Measurements from ENCODE around the gene MTRR. TPM values are rescaled to one million over a fixed set of nuclear protein-coding genes. Genes with fewer than 3 reads are reported as not detected.

The MTRR gene
- total and polyA plus RNA-seq, 2 of the 8 experiments (the other 6 are each of a cell fraction or from before 2014, with no cell fraction given) = 36.4 to 53.8 TPM

GRCh38 chr5:7867260-7867659 lies 1.7 kb upstream of the MTRR start:
- peaks cover 15 to 38% of the 10 kb centered on the region in 2 experiments for H3K79me2 ChIP-seq (ENCODE audit: control insufficient read depth in 1 of 2, insufficient read depth in 2 of 2, low read length in 2 of 2)

More at GRCh38 chr5:7867260-7867659, 1.7 kb upstream of the MTRR start:
- Histone ChIP-seq H4K20me1 (replicated peaks in 1 of 2; ENCODE audit: control insufficient read depth in 1 of 2, insufficient read depth in 2 of 2, low read length in 2 of 2) (peaks cover 5 to 13% of the 10 kb centered on the region in 2 experiments), H4K91ac (replicated peaks; ENCODE audit: insufficient read length, low read length) (no peak overlapping the region), H2BK20ac (ENCODE audit: low read length) (no peak overlapping the region), H3K79me1 (ENCODE audit: low read depth, low read length) (peaks cover 3% of the 10 kb centered on the region; the same call in 1 of the 2 replicates), H2BK12ac (ENCODE audit: low read depth, low read length) (no peak overlapping the region), H3K4me3 (ENCODE audit: extremely low read depth in 1 of 4, insufficient read depth in 2 of 4, low read depth in 3 of 4, low read length in 4 of 4) (no peak overlapping the region), H2AFZ (ENCODE audit: low read length) (no peak overlapping the region), H4K8ac (ENCODE audit: extremely low read depth, insufficient read depth, low read length) (no peak overlapping the region), H2BK120ac (replicated peaks; ENCODE audit: low read depth, low read length) (no peak overlapping the region), H3K4me2 (ENCODE audit: insufficient read depth in 1 of 2, low read depth in 2 of 2, low read length in 2 of 2) (no peak overlapping the region; a peak in 1 of 4 replicates), H3K27ac (ENCODE audit: low read depth, low read length) (no peak overlapping the region), H3K23ac (ENCODE audit: insufficient read length) (no peak overlapping the region), H3K4ac (replicated peaks; ENCODE audit: insufficient read length, low read depth, low read length) (no peak overlapping the region), H3K23me2 (ENCODE audit: low read depth, low read length) (peaks cover 7% of the 10 kb centered on the region), H4K5ac (ENCODE audit: insufficient read length, low read depth, low read length) (no peak overlapping the region), H3K4me1 (replicated peaks in 1 of 4; ENCODE audit: control insufficient read depth in 3 of 4, insufficient read depth in 4 of 4, low read length in 3 of 4) (peaks cover 0 to 4% (median 0%) of the 10 kb centered on the region in 4 experiments; a peak in 2 of 7 replicates), H3K27me3 (replicated peaks in 1 of 4; ENCODE audit: control insufficient read depth in 3 of 4, extremely low read depth in 1 of 4, insufficient read depth in 3 of 4, low read length in 3 of 4) (no peaks in the 10 kb centered on the region), H3K9ac (replicated peaks in 1 of 4; ENCODE audit: extremely low read depth in 1 of 4, low read depth in 3 of 4, low read length in 3 of 4) (no peak overlapping the region), H2AK5ac (ENCODE audit: low read depth, low read length) (no peak overlapping the region), H3K9me3 (ENCODE audit: insufficient read depth in 2 of 2, low read depth in 1 of 2, low read length in 1 of 2) (no peaks in the 10 kb centered on the region), H3K18ac (ENCODE audit: extremely low read depth, low read length) (no peak overlapping the region), H3K56ac (replicated peaks; ENCODE audit: insufficient read length, low read depth, low read length) (no peak overlapping the region), H2BK15ac (ENCODE audit: low read length) (no peak overlapping the region), H3K14ac (ENCODE audit: insufficient read length) (no peak overlapping the region), H3K36me3 (ENCODE audit: control insufficient read depth in 2 of 4, insufficient read depth in 4 of 4, low read length in 3 of 4) (peaks cover 0 to 17% (median 2%) of the 10 kb centered on the region in 4 experiments; a peak in 3 of 8 replicates), H2BK5ac (ENCODE audit: low read depth, low read length) (no peak overlapping the region)
- CTCF ChIA-PET (ENCODE audit: partially characterized antibody) = interaction anchor here (0.6 to 3.0 kb wide), 4 partner anchors 9 to 1047 kb away, joined by 4 to 14 read pairs (median 4); no protein-coding TSS in a partner anchor
- FAIRE-seq (no peak), DNase-seq (ENCODE audit: low read depth in 1 of 2, low spot score in 2 of 2) (no peak)
- TF ChIP-seq POLR2AphosphoS5 (IDR thresholded peaks at IDR 0.05; ENCODE audit: low read depth, low read length) (no peak), TBP (IDR thresholded peaks at IDR 0.05; ENCODE audit: low read depth, low read length) (no peak), TEAD4 (IDR thresholded peaks at IDR 0.05; ENCODE audit: low read depth, low read length) (no peak), SUZ12 (IDR thresholded peaks at IDR 0.05; ENCODE audit: low read length) (no peak), PHF8 (conservative IDR thresholded peaks at IDR 0.05; ENCODE audit: low read depth, low read length) (no peak), ASH2L (IDR thresholded peaks at IDR 0.05; ENCODE audit: low read length) (no peak), JUND (IDR thresholded peaks at IDR 0.05; ENCODE audit: low read length) (no peak), TAF1 (IDR thresholded peaks at IDR 0.05; ENCODE audit: low read depth, low read length) (no peak), POLR2A (IDR thresholded peaks at IDR 0.05; ENCODE audit: control extremely low read depth in 1 of 2, low read depth in 2 of 2, low read length in 2 of 2) (no peak)
- 84% methylated on average over 3 of the region's 3 CpGs; no CpG with 5 or more reads in 1 of the 2 experiments for WGBS, 2 experiments (ENCODE audit: extremely low coverage in 1 of 2, insufficient coverage in 1 of 2, insufficient read length in 1 of 2, insufficient replicate concordance in 2 of 2, low coverage in 1 of 2, low lambda C conversion rate in 2 of 2, missing lambda C conversion rate in 1 of 2)
- POLR2A ChIA-PET (ENCODE audit: partially characterized antibody) = no interaction called here

All from H1 (cell line).